ENCODE measurements around the gene MCF2L.

DNA sequence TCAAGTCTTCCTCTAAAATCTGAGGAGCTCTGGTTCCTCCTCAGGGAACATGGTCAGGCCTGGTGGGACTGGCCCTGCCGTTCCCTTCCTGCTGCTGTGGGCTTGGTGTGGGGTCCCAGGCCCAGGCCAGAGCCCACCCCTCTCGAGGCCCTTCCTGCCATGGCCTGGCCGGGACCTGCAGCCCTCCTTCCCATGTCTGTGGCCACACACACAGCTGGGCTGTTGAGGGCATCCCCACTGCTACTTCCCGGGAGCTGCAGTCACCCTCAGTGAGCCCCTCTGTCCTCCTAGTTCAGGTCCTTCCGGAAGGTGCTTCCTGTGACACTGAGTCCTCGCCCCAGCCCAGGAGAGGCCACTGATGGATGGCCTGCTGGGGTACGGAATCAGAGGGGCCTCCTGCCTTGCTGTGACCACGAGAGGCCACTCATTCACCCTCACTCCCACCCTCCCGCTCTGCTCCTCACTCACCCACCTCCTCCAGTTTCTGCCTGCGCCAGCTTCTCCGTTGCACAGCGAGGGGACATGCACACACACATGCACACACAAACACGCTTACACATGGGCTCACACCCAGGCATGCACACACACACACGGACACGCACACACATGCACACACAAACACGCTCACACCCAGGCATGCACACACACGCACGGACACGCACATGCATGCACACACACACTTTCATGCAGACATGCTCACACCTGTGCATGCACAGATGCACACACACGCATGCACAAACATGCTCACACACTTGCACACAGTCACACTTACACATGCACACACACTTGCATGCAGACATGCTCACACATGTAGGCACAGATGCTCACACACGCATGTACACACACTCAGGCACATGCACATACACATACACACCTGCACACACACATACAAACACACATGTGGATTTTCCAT, 7.3 kb upstream of the MCF2L start:
- TF ChIP-seq CTCF (optimal IDR thresholded peaks at IDR 0.05 in 1 of 3, IDR thresholded peaks at IDR 0.05 in 1 of 3, conservative IDR thresholded peaks at IDR 0.05 in 1 of 3; ENCODE audit: extremely low read depth in 1 of 3, insufficient read depth in 2 of 3, low read length in 3 of 3) (no peak), EZH2 (IDR thresholded peaks at IDR 0.05; ENCODE audit: low read length) (no peak)

Data from keratinocyte (primary cell).